PC-9 (cell line): Measurements from ENCODE around the gene B4GALNT3.

Experiments
- EZH2 ChIP-seq: fragments of 200-600 bp; sonication (generic); IDR thresholded peaks from 2 replicates; pipeline ENCODE4 v1.8.0; 2017; ENCODE audit warnings: antibody characterized with exemption, low read depth
- TF ChIP-seq, protein P1 (sequence below): fragments of 200-600 bp; sonication (generic); conservative IDR thresholded peaks from 2 replicates; pipeline ENCODE4 v1.6.1; 2017; ENCODE audit warnings: mixed run types, antibody characterized with exemption, mild to moderate bottlenecking, moderate library complexity

DNA sequence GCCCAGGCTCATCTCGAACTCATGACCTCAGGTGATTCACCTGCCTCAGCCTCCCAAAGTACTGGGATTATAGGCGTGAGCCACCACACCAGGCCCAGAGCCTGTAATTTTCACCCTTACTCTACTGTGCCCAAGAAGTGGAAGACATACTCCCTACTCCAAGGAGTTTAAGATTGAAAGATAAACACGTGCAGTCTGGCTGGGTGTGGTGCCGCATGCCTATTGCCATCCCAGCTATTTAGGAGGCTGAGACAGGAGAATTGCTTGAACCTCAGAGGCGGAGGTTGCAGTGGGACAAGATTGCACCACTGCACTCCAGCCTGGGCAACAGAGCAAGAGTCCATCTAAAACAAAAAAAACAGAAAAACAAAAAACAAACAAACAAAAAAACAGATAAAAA lies 113.5 kb downstream of the B4GALNT3 start:
- no peak for TF ChIP-seq EZH2
- TF ChIP-seq, protein P1, sequence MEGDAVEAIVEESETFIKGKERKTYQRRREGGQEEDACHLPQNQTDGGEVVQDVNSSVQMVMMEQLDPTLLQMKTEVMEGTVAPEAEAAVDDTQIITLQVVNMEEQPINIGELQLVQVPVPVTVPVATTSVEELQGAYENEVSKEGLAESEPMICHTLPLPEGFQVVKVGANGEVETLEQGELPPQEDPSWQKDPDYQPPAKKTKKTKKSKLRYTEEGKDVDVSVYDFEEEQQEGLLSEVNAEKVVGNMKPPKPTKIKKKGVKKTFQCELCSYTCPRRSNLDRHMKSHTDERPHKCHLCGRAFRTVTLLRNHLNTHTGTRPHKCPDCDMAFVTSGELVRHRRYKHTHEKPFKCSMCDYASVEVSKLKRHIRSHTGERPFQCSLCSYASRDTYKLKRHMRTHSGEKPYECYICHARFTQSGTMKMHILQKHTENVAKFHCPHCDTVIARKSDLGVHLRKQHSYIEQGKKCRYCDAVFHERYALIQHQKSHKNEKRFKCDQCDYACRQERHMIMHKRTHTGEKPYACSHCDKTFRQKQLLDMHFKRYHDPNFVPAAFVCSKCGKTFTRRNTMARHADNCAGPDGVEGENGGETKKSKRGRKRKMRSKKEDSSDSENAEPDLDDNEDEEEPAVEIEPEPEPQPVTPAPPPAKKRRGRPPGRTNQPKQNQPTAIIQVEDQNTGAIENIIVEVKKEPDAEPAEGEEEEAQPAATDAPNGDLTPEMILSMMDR, result no peak
